GM18867 (cell line): ENCODE results near the gene HSPB1.
"Not testable (repeated sequence)": the region's sequence is repeated elsewhere in the genome, so short reads cannot be mapped to it uniquely, and the experiment has no call there.

Experiments
- ATAC-seq: cut with Tn5 transposase; IDR thresholded peaks from one replicate; pipeline ENCODE4 v1.9.1; 2021; ENCODE audit warnings: mild to moderate bottlenecking, moderate library complexity; ENCODE audit not compliant: unreplicated experiment

Gene HSPB1

GRCh38 chr7:76330261-76330660 is 27.8 kb downstream of the HSPB1 start:
- no peak for ATAC-seq

GRCh38 chr7:76330673-76331072 is 28.2 kb downstream of the HSPB1 start:
- no peak for ATAC-seq

GRCh38 chr7:76332078-76332477 is 29.6 kb downstream of the HSPB1 start:
- no peak for ATAC-seq

GRCh38 chr7:76333511-76334101 is 31.1 kb downstream of the HSPB1 start:
- no peak for ATAC-seq

- no peak for ATAC-seq
Observed at GRCh38 chr7:76334320-76334967, 32.0 kb downstream of the HSPB1 start.

GRCh38 chr7:76335417-76335816 is 32.9 kb downstream of the HSPB1 start:
- not testable (repeated sequence) for ATAC-seq

GRCh38 chr7:76336094-76336493 is 33.6 kb downstream of the HSPB1 start:
- ATAC-seq = no peak

- ATAC-seq = no peak
Observed at GRCh38 chr7:76337147-76337546, 34.7 kb downstream of the HSPB1 start.

- ATAC-seq = no peak
Observed at GRCh38 chr7:76338298-76339084, 36.0 kb downstream of the HSPB1 start.

- no peak for ATAC-seq
Observed at GRCh38 chr7:76340617-76341131, 38.2 kb downstream of the HSPB1 start.

- ATAC-seq = no peak
Observed at GRCh38 chr7:76342222-76342621, 39.7 kb downstream of the HSPB1 start.

GRCh38 chr7:76343294-76343930 is 40.9 kb downstream of the HSPB1 start:
- no peak for ATAC-seq

- ATAC-seq = no peak
Observed at GRCh38 chr7:76343931-76344321, 41.5 kb downstream of the HSPB1 start.

GRCh38 chr7:76346097-76346496 is 43.6 kb downstream of the HSPB1 start:
- no peak for ATAC-seq

- ATAC-seq = no peak
Observed at GRCh38 chr7:76346778-76347177, 44.3 kb downstream of the HSPB1 start.

- no peak for ATAC-seq
Observed at GRCh38 chr7:76347710-76348109, 45.2 kb downstream of the HSPB1 start.

- ATAC-seq = no peak
Observed at GRCh38 chr7:76349313-76349885, 46.9 kb downstream of the HSPB1 start.

- ATAC-seq = no peak
Observed at GRCh38 chr7:76351372-76351771, 48.9 kb downstream of the HSPB1 start.

- no peak for ATAC-seq
Observed at GRCh38 chr7:76352193-76352592, 49.7 kb downstream of the HSPB1 start.

GRCh38 chr7:76353744-76354143 is 51.3 kb downstream of the HSPB1 start:
- ATAC-seq = no peak
